ENCODE data around the gene PLEK.

PLEK gene

DNA sequence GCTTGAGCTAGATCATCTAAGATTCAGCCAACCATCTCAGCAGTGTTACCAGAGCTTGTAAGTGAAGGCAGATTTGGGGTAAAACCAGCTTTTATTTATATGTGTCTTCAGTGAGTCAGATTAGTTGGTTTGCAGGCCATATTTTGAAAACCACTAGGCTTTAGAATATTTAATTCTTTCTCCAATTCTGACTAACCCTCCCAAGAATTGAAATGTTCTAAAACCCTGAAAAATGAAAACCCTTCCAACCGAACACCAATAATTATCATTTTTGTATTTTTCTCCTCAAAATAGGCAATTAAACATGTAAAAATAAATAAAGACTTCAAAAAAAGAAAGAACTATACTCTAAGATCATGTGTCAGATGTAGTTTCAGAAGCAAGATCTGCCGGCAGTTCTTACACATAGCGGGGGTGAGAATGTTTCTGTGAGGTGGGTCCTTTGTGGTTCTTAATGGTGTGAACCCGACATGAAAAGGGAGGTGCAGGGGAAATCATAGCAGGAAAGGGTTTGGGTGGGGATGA, 14.2 kb downstream of the PLEK start:
- Histone ChIP-seq H3K9me3 (no peaks in the 10 kb centered on the region), H3K27ac (no peak overlapping the region), H3K36me3 (no peaks in the 10 kb centered on the region), H3K27me3 (no peaks in the 10 kb centered on the region), H3K4me1 (no peaks in the 10 kb centered on the region), H3K4me3 (no peak overlapping the region)
- TF ChIP-seq, protein P1, sequence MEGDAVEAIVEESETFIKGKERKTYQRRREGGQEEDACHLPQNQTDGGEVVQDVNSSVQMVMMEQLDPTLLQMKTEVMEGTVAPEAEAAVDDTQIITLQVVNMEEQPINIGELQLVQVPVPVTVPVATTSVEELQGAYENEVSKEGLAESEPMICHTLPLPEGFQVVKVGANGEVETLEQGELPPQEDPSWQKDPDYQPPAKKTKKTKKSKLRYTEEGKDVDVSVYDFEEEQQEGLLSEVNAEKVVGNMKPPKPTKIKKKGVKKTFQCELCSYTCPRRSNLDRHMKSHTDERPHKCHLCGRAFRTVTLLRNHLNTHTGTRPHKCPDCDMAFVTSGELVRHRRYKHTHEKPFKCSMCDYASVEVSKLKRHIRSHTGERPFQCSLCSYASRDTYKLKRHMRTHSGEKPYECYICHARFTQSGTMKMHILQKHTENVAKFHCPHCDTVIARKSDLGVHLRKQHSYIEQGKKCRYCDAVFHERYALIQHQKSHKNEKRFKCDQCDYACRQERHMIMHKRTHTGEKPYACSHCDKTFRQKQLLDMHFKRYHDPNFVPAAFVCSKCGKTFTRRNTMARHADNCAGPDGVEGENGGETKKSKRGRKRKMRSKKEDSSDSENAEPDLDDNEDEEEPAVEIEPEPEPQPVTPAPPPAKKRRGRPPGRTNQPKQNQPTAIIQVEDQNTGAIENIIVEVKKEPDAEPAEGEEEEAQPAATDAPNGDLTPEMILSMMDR (IDR thresholded peaks at IDR 0.05): no peak
- intact Hi-C loops (cut with DNase I; ENCODE audit: low total_unique reads): no loop called here
- DNase-seq: no peak

DNA sequence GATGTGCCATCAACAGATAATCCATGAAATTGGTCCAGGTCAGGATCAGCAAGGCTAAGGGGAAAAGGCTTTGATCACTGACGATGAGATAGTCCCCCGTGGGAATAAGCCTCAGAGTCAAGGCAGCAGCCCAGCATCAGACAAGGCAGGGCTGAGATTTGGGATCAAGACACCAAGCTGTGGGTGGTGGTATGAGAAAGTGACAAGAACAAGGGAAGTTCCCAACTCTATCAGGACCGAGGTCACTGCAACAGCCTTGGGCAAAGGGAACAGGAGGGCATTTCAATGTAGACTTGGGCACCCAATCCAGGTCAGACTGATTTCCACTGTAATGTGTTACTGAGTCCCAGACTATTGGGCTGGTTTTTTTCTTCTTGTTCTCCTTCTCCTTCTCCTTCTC, 18.7 kb downstream of the PLEK start:
- no peaks in the 10 kb centered on the region for H3K36me3 ChIP-seq
- H3K4me3 ChIP-seq: no peak overlapping the region
- no peak overlapping the region for H3K27ac ChIP-seq
- no peak for DNase-seq
- no peaks in the 10 kb centered on the region for H3K27me3 ChIP-seq
- intact Hi-C loops (cut with DNase I; ENCODE audit: low total_unique reads): no loop called here
- no peaks in the 10 kb centered on the region for H3K9me3 ChIP-seq
- no peaks in the 10 kb centered on the region for H3K4me1 ChIP-seq
- TF ChIP-seq, protein P1 (IDR thresholded peaks at IDR 0.05): no peak

DNA sequence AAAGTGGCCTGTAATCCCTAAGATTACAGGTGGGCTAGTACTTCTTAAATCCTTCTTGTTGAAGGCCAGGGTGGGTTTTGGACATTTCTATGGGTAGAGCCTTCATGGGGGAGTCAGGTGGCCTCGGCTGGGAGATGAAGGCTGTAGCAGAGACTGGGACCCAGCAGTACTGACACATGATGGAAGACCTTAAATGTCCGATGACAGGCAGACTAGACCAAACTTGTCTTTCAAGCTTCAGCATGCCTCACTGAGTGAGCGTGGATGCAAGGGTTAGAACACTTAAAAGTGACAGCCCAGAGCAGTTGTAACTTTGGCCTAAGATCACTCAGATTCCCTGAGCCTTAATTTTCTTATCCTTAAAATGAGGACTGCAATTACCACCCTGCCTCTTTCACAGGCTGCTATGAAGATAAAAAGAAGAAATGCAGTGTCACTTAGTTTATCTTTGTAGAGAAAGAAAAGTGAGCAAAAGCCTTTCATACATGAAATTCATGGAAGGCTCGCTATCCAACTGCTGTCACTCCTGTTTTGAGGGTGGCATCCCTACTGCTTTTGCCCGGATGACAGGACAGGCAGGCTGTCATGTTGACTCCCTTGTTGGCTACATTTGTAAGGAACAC, 19.5 kb downstream of the PLEK start:
- TF ChIP-seq, protein P1 (IDR thresholded peaks at IDR 0.05): no peak
- H3K27ac ChIP-seq: no peak overlapping the region
- H3K9me3 ChIP-seq: no peaks in the 10 kb centered on the region
- intact Hi-C loops (cut with DNase I; ENCODE audit: low total_unique reads): no loop called here
- H3K4me3 ChIP-seq: no peak overlapping the region
- no peaks in the 10 kb centered on the region for H3K36me3 ChIP-seq
- no peaks in the 10 kb centered on the region for H3K4me1 ChIP-seq
- no peaks in the 10 kb centered on the region for H3K27me3 ChIP-seq
- DNase-seq: no peak

DNA sequence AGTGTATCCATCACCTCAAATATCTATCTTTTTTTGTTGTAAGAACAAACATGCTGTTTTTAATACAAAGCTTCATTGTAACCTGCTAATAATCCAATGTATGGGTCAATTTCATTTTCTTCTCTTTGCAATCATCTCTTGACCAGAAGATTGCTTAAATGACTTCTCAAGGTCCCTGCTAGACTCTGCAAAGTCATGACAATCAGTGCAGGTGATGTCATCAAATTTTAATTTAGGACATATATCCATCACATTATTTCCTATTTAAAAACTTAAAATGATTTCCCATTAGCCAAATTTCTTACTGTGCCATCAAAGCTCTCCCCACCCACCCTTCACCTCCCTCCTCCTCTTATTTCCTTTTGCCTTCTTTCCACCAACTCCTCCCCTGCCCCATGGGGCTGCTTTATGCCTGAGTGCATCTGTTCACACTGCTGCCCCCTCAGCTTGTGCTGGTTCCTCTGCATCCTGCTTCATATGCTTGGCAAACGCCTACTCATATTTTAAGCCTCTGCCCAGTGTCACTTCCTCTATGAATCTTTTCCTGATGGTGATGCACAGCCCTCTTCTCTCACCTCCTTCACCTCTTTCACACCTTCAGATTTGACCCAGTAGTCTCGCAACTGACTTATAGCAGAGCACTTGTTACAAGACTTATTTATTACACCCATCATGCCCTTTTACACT, 20.3 kb downstream of the PLEK start:
- TF ChIP-seq, protein P1 (IDR thresholded peaks at IDR 0.05): no peak
- DNase-seq: no peak
- no peak overlapping the region for H3K27ac ChIP-seq
- H3K4me3 ChIP-seq: no peak overlapping the region
- H3K9me3 ChIP-seq: no peaks in the 10 kb centered on the region
- H3K4me1 ChIP-seq: peaks cover 0 to 4% (median 0%) of the 10 kb centered on the region in 4 donors
- intact Hi-C loops (cut with DNase I; ENCODE audit: low total_unique reads): no loop called here
- H3K27me3 ChIP-seq: no peaks in the 10 kb centered on the region
- H3K36me3 ChIP-seq: no peaks in the 10 kb centered on the region

DNA sequence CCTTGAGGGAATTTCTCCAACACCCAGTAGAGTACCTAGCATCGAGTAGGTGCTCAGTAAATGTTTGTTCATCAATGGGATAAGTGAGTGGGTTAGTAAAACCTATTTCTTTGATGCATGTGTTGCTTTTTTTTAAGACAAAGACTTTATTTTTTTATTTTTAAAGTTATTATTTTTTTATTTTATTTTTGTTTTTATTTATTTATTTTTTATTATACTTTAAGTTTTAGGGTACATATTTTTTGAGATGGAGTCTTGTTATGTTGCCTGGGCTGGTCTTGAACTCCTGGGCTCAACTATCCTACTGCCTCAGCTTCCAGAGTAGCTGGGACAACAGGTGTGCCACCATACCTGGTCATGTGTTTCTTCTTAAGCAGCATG, 20.8 kb downstream of the PLEK start:
- TF ChIP-seq, protein P1 (IDR thresholded peaks at IDR 0.05): no peak
- Histone ChIP-seq H3K9me3 (no peaks in the 10 kb centered on the region), H3K27me3 (no peaks in the 10 kb centered on the region), H3K27ac (no peak overlapping the region), H3K4me1 (peaks cover 0 to 7% (median 0%) of the 10 kb centered on the region in 4 donors), H3K4me3 (no peak overlapping the region), H3K36me3 (no peaks in the 10 kb centered on the region)
- intact Hi-C loops (cut with DNase I; ENCODE audit: low total_unique reads): no loop called here
- DNase-seq: no peak
